NK-92 (cell line): ENCODE results near the gene THAP11.
A peak's percentile ranks its signal among the peaks of the same experiment; 100 is the strongest.

ENCODE experiments used
- DNase-seq: peaks from one replicate; lab custom pipeline; 2025; ENCODE audit not compliant: unreplicated experiment; lab: John Stamatoyannopoulos, UW

The THAP11 gene

GRCh38 chr16:67883146-67883871 is 41.2 kb downstream of the THAP11 start:
- DNase-seq, result no peak

- no peak for DNase-seq
These were observed 41.7 kb downstream of the THAP11 start for GRCh38 chr16:67883872-67884261.

GRCh38 chr16:67884684-67885083 is 42.6 kb downstream of the THAP11 start, which contains the start of gene NRN1L:
NRN1L (plus strand) TSS chr16:67884885; CDS start chr16:67884904, 19 bp downstream.
- no peak for DNase-seq

- no peak for DNase-seq
These were observed 43.4 kb downstream of the THAP11 start for GRCh38 chr16:67885545-67885944.

- DNase-seq, result no peak
These were observed 43.9 kb downstream of the THAP11 start for GRCh38 chr16:67885976-67886375.

GRCh38 chr16:67886387-67886786 is 44.3 kb downstream of the THAP11 start:
- no peak for DNase-seq

GRCh38 chr16:67888331-67888730 is 46.2 kb downstream of the THAP11 start:
- no peak for DNase-seq

- DNase-seq, result no peak
These were observed 50.3 kb downstream of the THAP11 start for GRCh38 chr16:67892375-67892774.

- DNase-seq, result peak; percentile 78
These were observed 51.0 kb downstream of the THAP11 start, which contains the start of gene PSKH1 for GRCh38 chr16:67892899-67893742. PSKH1 (plus strand) TSS chr16:67893254; CDS start chr16:67908750, 15,496 bp downstream.
